Measurements from ENCODE around the gene GRB14.

GRB14 gene

GRCh38 chr2:164589522-164589921 is 31.8 kb downstream of the GRB14 start:
- TF ChIP-seq, protein P1, sequence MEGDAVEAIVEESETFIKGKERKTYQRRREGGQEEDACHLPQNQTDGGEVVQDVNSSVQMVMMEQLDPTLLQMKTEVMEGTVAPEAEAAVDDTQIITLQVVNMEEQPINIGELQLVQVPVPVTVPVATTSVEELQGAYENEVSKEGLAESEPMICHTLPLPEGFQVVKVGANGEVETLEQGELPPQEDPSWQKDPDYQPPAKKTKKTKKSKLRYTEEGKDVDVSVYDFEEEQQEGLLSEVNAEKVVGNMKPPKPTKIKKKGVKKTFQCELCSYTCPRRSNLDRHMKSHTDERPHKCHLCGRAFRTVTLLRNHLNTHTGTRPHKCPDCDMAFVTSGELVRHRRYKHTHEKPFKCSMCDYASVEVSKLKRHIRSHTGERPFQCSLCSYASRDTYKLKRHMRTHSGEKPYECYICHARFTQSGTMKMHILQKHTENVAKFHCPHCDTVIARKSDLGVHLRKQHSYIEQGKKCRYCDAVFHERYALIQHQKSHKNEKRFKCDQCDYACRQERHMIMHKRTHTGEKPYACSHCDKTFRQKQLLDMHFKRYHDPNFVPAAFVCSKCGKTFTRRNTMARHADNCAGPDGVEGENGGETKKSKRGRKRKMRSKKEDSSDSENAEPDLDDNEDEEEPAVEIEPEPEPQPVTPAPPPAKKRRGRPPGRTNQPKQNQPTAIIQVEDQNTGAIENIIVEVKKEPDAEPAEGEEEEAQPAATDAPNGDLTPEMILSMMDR (IDR thresholded peaks at IDR 0.05; ENCODE audit: control extremely low read depth, extremely low read depth, low read depth, missing control alignments): no peak
- ChIA-PET POLR2A (no interaction called here), CTCF (interaction anchor here (1.0 kb wide), 1 partner anchor 29 kb away, joined by 4 read pairs; no protein-coding TSS in a partner anchor)
- DNase-seq (ENCODE audit: extremely low spot score): no peak

DNA sequence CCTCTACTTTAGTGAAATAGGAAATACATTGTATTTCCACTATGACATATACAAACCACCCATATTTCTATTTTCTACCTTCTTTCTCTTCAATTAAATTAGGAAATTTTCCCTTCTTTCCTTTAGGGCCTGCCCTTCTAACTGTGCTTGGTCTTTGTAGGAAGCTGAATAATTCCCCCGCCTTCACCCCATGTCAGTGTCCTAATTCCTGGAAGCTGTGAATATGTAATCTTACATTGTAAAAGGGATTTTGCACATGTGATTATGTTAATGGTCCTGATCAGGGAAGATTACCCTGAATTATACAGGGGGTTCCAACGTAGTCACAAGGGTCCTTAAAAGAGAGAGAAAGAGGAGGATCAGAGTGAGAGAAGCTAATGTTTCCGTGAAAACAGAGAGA is 40.2 kb downstream of the GRB14 start:
- CTCF ChIA-PET: interaction anchor here (1.2 to 1.3 kb wide), 3 partner anchors 9 to 116 kb away, joined by 3 read pairs; no protein-coding TSS in a partner anchor
- POLR2A ChIA-PET: no interaction called here

GRCh38 chr2:164574931-164575330 is 46.4 kb downstream of the GRB14 start:
- POLR2A ChIA-PET: no interaction called here
- TF ChIP-seq, protein P1 (IDR thresholded peaks at IDR 0.05; ENCODE audit: control extremely low read depth, extremely low read depth, low read depth, missing control alignments): no peak

More for the DNA sequence above, 40.2 kb downstream of the GRB14 start:
- TF ChIP-seq, protein P1 (IDR thresholded peaks at IDR 0.05; ENCODE audit: control extremely low read depth, extremely low read depth, low read depth, missing control alignments): no peak
- DNase-seq (ENCODE audit: extremely low spot score): no peak

DNA sequence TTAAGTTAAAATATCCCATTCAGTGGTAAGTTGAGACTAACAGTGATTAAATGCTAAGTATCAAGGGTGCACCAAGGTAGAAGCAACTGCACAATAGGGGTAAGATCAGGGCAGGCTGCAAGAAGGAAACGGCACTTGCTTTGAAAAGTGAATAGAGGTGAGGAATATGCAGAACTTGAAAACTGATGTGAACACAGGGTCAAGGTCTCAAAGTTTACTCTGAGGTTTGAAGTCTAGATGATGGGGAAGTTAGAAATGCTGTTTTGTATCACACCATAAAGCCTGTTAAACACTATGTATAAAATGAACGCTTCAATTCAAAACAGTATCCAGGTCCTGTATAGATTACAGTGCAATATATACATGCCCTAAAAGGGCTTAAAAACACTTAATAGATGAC is 50.8 kb downstream of the GRB14 start:
- no peak for DNase-seq (ENCODE audit: extremely low spot score)
- CTCF ChIA-PET: interaction anchor here (2.0 to 4.0 kb wide), 2 partner anchors 10 to 20 kb away, joined by 5 to 11 read pairs; no protein-coding TSS in a partner anchor
- POLR2A ChIA-PET: no interaction called here
- TF ChIP-seq, protein P1 (IDR thresholded peaks at IDR 0.05; ENCODE audit: control extremely low read depth, extremely low read depth, low read depth, missing control alignments): no peak

More at GRCh38 chr2:164574931-164575330, 46.4 kb downstream of the GRB14 start:
- no peak for DNase-seq (ENCODE audit: extremely low spot score)
- CTCF ChIA-PET: interaction anchor here (1.0 kb wide), 1 partner anchor 15 kb away, joined by 3 read pairs; no protein-coding TSS in a partner anchor

- ChIA-PET POLR2A (no interaction called here), CTCF (interaction anchor here (4.0 kb wide), 1 partner anchor 9 kb away, joined by 11 read pairs; no protein-coding TSS in a partner anchor)
- TF ChIP-seq, protein P1 (IDR thresholded peaks at IDR 0.05; ENCODE audit: control extremely low read depth, extremely low read depth, low read depth, missing control alignments): no peak
- DNase-seq (ENCODE audit: extremely low spot score): no peak
These were observed 51.9 kb downstream of the GRB14 start for GRCh38 chr2:164569378-164569777.

DNA sequence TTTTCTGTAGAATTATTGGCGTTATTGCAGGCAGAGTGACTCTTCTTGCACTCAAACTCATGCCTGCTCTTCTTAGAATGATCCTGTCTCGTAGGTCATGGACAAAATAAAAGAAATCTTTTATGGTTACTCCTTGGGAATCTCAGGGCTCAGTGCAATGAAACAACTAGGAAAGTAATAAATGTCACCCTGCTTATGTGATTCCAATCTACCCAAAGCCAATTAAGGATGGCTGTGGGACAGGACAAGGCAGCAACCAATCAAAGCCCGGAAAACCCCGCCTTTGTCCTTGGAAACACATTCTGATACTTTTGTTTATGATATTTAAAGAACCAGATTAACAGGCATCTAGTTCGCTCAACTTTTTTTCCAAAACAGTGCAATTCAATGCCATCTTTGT is 53.0 kb downstream of the GRB14 start:
- TF ChIP-seq, protein P1 (IDR thresholded peaks at IDR 0.05; ENCODE audit: control extremely low read depth, extremely low read depth, low read depth, missing control alignments): no peak
- DNase-seq (ENCODE audit: extremely low spot score): no peak
- ChIA-PET CTCF (no interaction called here), POLR2A (no interaction called here)
